HCT116 (cell line): Measurements from ENCODE around the gene SLC2A5. TPM values are rescaled to one million over a fixed set of nuclear protein-coding genes. Genes with fewer than 3 reads are reported as not detected.

Source experiments
- ATAC-seq: fragments of 200-7000 bp; cut with Tn5 transposase; 2 replicates; pipeline ENCODE4 v1.9.1; 2020; ENCODE audit warnings: mild to moderate bottlenecking, moderate library complexity
- BruUV-seq: library from RNA; stranded (reverse); fragments of 400-500 nt; replicated peaks from 2 replicates; lab custom pipeline; 2021; lab: Mats Ljungman, UMichigan
- CTCF ChIA-PET: fragments of 300-600 bp; sonication (Branson Sonifier 250); formaldehyde crosslinking; loops from one replicate; lab custom pipeline; 2021; ENCODE audit warnings: antibody characterized with exemption; lab: Charles Lee
- POLR2A ChIA-PET: fragments of 300-600, 350-600 bp; sonication (Branson Sonifier 250); formaldehyde crosslinking; loops from one replicate; lab custom pipeline; 2021; ENCODE audit warnings: antibody characterized with exemption; lab: Charles Lee
- RAD21 ChIA-PET, 2 experiments: fragments of 300-600 bp; sonication (Branson Sonifier 250); formaldehyde crosslinking; loops; one replicate each; lab custom pipeline; 2023; ENCODE audit warnings: low total read pairs in 2 of 2; ENCODE audit not compliant: uncharacterized antibody in 2 of 2, unreplicated experiment in 2 of 2, low non-redundant PET in 1 of 2; lab: Charles Lee
- DNase-seq: peaks from one replicate; pipeline ENCODE4 v3.0.0-alpha.2; 2010; ENCODE audit warnings: low read depth, low spot score
- H2AFZ ChIP-seq: fragments of 200-600 bp; shearing (Covaris generic), sonication (generic); 2 replicates; pipeline ENCODE4 v1.6.1; 2017; ENCODE audit warnings: low read depth, mixed run types, mixed read lengths, antibody characterized with exemption, low read length; ENCODE audit not compliant: poor library complexity, severe bottlenecking
- H3K27ac ChIP-seq: 2 replicates; pipeline ENCODE4 v1.5.1; 2012; ENCODE audit warnings: low read depth, low read length
- H3K27me3 ChIP-seq: fragments of 200-600 bp; sonication (generic); 2 replicates; pipeline ENCODE4 v1.6.1; 2016; ENCODE audit warnings: mixed run types, low read length, mixed read lengths; ENCODE audit not compliant: insufficient read depth
- H3K36me3 ChIP-seq, 2 experiments: fragments of 200-500 bp in 1 of 2; fragments of 200-600 bp in 1 of 2; sonication (Bioruptor generic) in 1 of 2; sonication (generic) in 1 of 2; 2 replicates each; pipeline versions ENCODE4 v1.5.1 to v1.6.1; 2014 to 2016; ENCODE audit warnings: low read length in 2 of 2, inconsistent platforms in 1 of 2, mixed read lengths in 1 of 2, mixed run types in 1 of 2; ENCODE audit not compliant: insufficient read depth in 2 of 2, control insufficient read depth in 1 of 2
- H3K4me1 ChIP-seq, 2 experiments: fragments of 200-600 bp in 1 of 2; sonication (generic) in 1 of 2; 2 replicates each; pipeline versions ENCODE4 v1.5.1 to v1.6.1; 2012 to 2017; ENCODE audit warnings: low read length in 2 of 2, inconsistent platforms in 1 of 2, mild to moderate bottlenecking in 1 of 2, mixed read lengths in 1 of 2, mixed run types in 1 of 2, moderate library complexity in 1 of 2; ENCODE audit not compliant: insufficient read depth in 2 of 2, control insufficient read depth in 1 of 2
- H3K4me2 ChIP-seq: fragments of 200-600 bp; sonication (generic); 2 replicates; pipeline ENCODE4 v1.6.1; 2017; ENCODE audit warnings: mixed run types, low read length, mixed read lengths
- H3K4me3 ChIP-seq, 2 experiments: fragments of 200-600 bp in 1 of 2; sonication (generic) in 1 of 2; replicated peaks in 1 of 2; 2 replicates each; pipeline ENCODE4 v1.5.1; 2011 to 2016; ENCODE audit warnings: low read length in 2 of 2, control low read depth in 1 of 2, low read depth in 1 of 2, mild to moderate bottlenecking in 1 of 2, mixed read lengths in 1 of 2, mixed run types in 1 of 2
- H3K79me2 ChIP-seq: fragments of 200-600 bp; sonication (generic); 2 replicates; pipeline ENCODE4 v1.6.1; 2017; ENCODE audit warnings: mild to moderate bottlenecking, mixed run types, low read length, moderate library complexity, mixed read lengths; ENCODE audit not compliant: insufficient read depth
- H3K9ac ChIP-seq: fragments of 200-600 bp; sonication (generic); 2 replicates; pipeline ENCODE4 v1.6.1; 2016; ENCODE audit warnings: low read length, mixed read lengths
- H3K9me2 ChIP-seq: fragments of 200-600 bp; sonication (generic), shearing (Covaris generic); 2 replicates; pipeline ENCODE4 v1.6.1; 2017; ENCODE audit warnings: mixed run types, mild to moderate bottlenecking, moderate library complexity; ENCODE audit not compliant: insufficient read depth
- H3K9me3 ChIP-seq, 2 experiments: fragments of 200-500 bp in 1 of 2; fragments of 200-600 bp in 1 of 2; sonication (Bioruptor generic) in 1 of 2; sonication (generic) in 1 of 2; 2 replicates each; pipeline ENCODE4 v1.6.1; 2014 to 2017; ENCODE audit warnings: low read length in 2 of 2, mixed read lengths in 2 of 2, inconsistent platforms in 1 of 2, low read depth in 1 of 2, mild to moderate bottlenecking in 1 of 2, mixed run types in 1 of 2, moderate library complexity in 1 of 2; ENCODE audit not compliant: control insufficient read depth in 1 of 2, insufficient read depth in 1 of 2
- H4K20me1 ChIP-seq: fragments of 200-600 bp; sonication (generic), shearing (Covaris generic); 2 replicates; pipeline ENCODE4 v1.6.1; 2017; ENCODE audit warnings: mixed run types, mild to moderate bottlenecking, moderate library complexity; ENCODE audit not compliant: insufficient read depth
- ATF3 ChIP-seq: IDR thresholded peaks from 2 replicates; pipeline ENCODE4 v1.6.1; 2012
- CBX3 ChIP-seq: IDR thresholded peaks from 2 replicates; pipeline ENCODE4 v1.6.1; 2012; ENCODE audit warnings: low read depth
- CEBPB ChIP-seq: IDR thresholded peaks from 2 replicates; pipeline ENCODE4 v1.6.1; 2012; ENCODE audit warnings: low read depth
- EZH2 ChIP-seq: fragments of 200-600 bp; sonication (generic); IDR thresholded peaks from 2 replicates; pipeline ENCODE4 v1.6.1; 2017; ENCODE audit warnings: antibody characterized with exemption, mixed run types
- POLR2AphosphoS5 ChIP-seq: IDR thresholded peaks from 2 replicates; pipeline ENCODE4 v1.6.1; 2011; ENCODE audit warnings: mild to moderate bottlenecking, low read depth, low read length, moderate library complexity
- RAD21 ChIP-seq: IDR thresholded peaks from 2 replicates; pipeline ENCODE4 v1.6.1; 2012; ENCODE audit warnings: low read depth, mild to moderate bottlenecking
- SP1 ChIP-seq: IDR thresholded peaks from 2 replicates; pipeline ENCODE4 v1.6.1; 2012; ENCODE audit warnings: low read depth
- YY1 ChIP-seq: IDR thresholded peaks from 2 replicates; pipeline ENCODE4 v1.6.1; 2011; ENCODE audit warnings: low read length, low read depth, moderate library complexity, mild to moderate bottlenecking; ENCODE audit not compliant: insufficient replicate concordance; ENCODE audit errors: extremely low read depth
- ZNF274 ChIP-seq: fragments of 200-500 bp; sonication (Bioruptor generic); IDR thresholded peaks from 2 replicates; pipeline ENCODE4 v1.6.1; 2014; ENCODE audit warnings: mild to moderate bottlenecking, low read depth, low read length, inconsistent platforms
- intact Hi-C: fragments of 100-400 bp; cut with micrococcal nuclease; formaldehyde crosslinking; loops from 2 replicates; pipeline ENCODE4 v1.10.0; 2022
- total RNA-seq: library from RNA; stranded (reverse); gene quantifications from one replicate; pipeline ENCODE4 v1.2.1, GENCODE V29; 2021; ENCODE audit not compliant: unreplicated experiment
- TF ChIP-seq, protein P1 (sequence below): IDR thresholded peaks from 2 replicates; pipeline ENCODE4 v1.6.1; 2012
- TF ChIP-seq, protein P2 (sequence below): IDR thresholded peaks from 2 replicates; pipeline ENCODE4 v1.6.1; 2012; ENCODE audit warnings: low read depth
- TF ChIP-seq, protein P3 (sequence below): IDR thresholded peaks from 2 replicates; pipeline ENCODE4 v1.6.1; 2011; ENCODE audit warnings: mild to moderate bottlenecking, low read length, moderate library complexity; ENCODE audit not compliant: insufficient replicate concordance; ENCODE audit errors: extremely low read depth

SLC2A5 gene
- total RNA-seq, 1 experiment from 2014 or later = not detected

DNA sequence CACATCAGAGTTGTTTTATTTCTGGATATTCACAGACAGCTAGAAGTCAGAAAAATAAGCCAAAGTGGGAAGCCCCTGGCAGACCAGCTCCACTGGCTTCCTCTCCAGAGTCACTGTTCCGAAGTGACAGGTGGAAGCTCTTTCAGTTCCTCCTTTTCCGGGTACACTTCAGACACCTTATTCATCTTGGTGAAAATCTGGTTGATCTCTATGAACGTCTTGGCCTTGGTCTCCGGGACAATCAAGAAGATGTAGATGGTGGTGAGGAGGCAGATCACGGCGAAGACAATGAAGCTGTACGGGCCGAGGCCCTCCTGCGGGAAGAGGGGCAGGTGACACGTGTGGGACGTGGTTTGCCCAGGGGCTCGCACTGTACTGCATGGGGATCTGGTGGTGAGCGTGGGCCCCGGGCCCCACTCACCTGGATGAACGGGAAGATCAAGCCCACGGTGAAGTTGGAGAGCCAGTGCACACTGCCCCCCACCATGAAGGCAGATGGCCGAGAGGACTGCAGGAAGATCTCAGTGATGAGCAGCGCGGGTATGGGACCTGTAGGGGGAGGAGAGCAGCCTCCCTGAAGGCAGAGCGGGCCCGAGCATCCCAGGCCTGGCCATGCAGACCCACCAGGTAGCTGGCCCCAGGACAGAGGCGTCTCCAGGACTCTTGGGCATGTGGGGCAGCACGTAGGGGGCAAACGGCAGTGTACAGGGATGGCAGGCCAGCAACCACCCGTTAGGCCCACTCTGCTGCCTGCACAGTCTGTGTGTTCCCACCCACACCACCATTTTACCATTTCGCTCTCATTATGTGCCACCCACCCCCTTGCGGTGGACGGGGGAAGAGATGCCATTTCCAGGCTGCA is 31.7 kb downstream of the SLC2A5 start:
- H3K79me2 ChIP-seq = no peaks in the 10 kb centered on the region
- no peak overlapping the region for H3K27ac ChIP-seq
- no peak overlapping the region for H3K9ac ChIP-seq
- no TSS peak for BruUV-seq
- TF ChIP-seq ATF3 = no peak
- no peak for TF ChIP-seq CBX3
- TF ChIP-seq POLR2AphosphoS5 = no peak
- TF ChIP-seq, protein P1, sequence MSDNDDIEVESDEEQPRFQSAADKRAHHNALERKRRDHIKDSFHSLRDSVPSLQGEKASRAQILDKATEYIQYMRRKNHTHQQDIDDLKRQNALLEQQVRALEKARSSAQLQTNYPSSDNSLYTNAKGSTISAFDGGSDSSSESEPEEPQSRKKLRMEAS = no peak
- no peak for TF ChIP-seq ZNF274
- RAD21 ChIA-PET = no interaction called here
- no peaks in the 10 kb centered on the region for H3K27me3 ChIP-seq
- CTCF ChIA-PET = interaction anchor here (1.8 kb wide), 1 partner anchor 33 kb away, joined by 4 read pairs; no protein-coding TSS in a partner anchor
- no peak overlapping the region for H2AFZ ChIP-seq
- H3K9me2 ChIP-seq = no peaks in the 10 kb centered on the region
- peaks cover 7 to 10% of the 10 kb centered on the region in 2 experiments; a peak in 2 of 4 replicates for H3K9me3 ChIP-seq
- POLR2A ChIA-PET = interaction anchor here (1.2 kb wide), 1 partner anchor 13 kb away, joined by 3 read pairs; no protein-coding TSS in a partner anchor
- H3K4me3 ChIP-seq = no peak overlapping the region
- H3K36me3 ChIP-seq = no peaks in the 10 kb centered on the region
- H3K4me2 ChIP-seq = no peak overlapping the region
- intact Hi-C loops = no loop called here
- DNase-seq (no peak), ATAC-seq (no peak)
- H3K4me1 ChIP-seq = no peaks in the 10 kb centered on the region
- no peaks in the 10 kb centered on the region for H4K20me1 ChIP-seq

DNA sequence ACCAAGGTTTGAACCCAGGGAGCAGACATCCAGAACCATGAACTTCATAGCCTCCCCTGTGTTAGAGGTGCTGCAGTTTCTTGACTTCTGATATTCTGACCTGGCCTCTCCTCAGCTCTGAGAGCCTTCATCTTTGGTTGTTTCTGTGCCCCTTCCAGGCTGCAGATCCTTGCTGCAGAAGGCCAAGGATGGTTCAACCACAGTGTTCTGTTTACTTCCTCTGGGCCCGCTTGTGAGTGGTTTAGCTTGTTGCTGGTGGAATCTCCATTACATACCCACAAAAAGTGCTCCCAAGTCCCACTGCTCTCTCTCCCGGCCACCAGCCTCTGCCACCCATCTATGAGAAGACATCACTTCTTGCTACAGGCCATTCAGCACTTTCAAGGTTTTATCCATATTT is 34.2 kb downstream of the SLC2A5 start:
- Histone ChIP-seq H3K4me1 (no peaks in the 10 kb centered on the region), H3K27ac (no peak overlapping the region), H4K20me1 (no peaks in the 10 kb centered on the region), H3K4me2 (no peak overlapping the region), H3K9me3 (peaks cover 10 to 18% of the 10 kb centered on the region in 2 experiments; a peak in 2 of 4 replicates), H3K4me3 (no peak overlapping the region), H3K9me2 (no peaks in the 10 kb centered on the region), H2AFZ (no peak overlapping the region), H3K9ac (no peak overlapping the region), H3K27me3 (no peaks in the 10 kb centered on the region), H3K79me2 (no peaks in the 10 kb centered on the region), H3K36me3 (no peaks in the 10 kb centered on the region)
- no peak for DNase-seq
- ChIA-PET CTCF (no interaction called here), RAD21 (no interaction called here), POLR2A (no interaction called here)
- BruUV-seq = no TSS peak
- intact Hi-C loops = no loop called here
- ATAC-seq = no peak
- TF ChIP-seq, protein P1 = no peak
- TF ChIP-seq, protein P2, sequence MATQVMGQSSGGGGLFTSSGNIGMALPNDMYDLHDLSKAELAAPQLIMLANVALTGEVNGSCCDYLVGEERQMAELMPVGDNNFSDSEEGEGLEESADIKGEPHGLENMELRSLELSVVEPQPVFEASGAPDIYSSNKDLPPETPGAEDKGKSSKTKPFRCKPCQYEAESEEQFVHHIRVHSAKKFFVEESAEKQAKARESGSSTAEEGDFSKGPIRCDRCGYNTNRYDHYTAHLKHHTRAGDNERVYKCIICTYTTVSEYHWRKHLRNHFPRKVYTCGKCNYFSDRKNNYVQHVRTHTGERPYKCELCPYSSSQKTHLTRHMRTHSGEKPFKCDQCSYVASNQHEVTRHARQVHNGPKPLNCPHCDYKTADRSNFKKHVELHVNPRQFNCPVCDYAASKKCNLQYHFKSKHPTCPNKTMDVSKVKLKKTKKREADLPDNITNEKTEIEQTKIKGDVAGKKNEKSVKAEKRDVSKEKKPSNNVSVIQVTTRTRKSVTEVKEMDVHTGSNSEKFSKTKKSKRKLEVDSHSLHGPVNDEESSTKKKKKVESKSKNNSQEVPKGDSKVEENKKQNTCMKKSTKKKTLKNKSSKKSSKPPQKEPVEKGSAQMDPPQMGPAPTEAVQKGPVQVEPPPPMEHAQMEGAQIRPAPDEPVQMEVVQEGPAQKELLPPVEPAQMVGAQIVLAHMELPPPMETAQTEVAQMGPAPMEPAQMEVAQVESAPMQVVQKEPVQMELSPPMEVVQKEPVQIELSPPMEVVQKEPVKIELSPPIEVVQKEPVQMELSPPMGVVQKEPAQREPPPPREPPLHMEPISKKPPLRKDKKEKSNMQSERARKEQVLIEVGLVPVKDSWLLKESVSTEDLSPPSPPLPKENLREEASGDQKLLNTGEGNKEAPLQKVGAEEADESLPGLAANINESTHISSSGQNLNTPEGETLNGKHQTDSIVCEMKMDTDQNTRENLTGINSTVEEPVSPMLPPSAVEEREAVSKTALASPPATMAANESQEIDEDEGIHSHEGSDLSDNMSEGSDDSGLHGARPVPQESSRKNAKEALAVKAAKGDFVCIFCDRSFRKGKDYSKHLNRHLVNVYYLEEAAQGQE = no peak
- no peak for TF ChIP-seq YY1
- TF ChIP-seq, protein P3, sequence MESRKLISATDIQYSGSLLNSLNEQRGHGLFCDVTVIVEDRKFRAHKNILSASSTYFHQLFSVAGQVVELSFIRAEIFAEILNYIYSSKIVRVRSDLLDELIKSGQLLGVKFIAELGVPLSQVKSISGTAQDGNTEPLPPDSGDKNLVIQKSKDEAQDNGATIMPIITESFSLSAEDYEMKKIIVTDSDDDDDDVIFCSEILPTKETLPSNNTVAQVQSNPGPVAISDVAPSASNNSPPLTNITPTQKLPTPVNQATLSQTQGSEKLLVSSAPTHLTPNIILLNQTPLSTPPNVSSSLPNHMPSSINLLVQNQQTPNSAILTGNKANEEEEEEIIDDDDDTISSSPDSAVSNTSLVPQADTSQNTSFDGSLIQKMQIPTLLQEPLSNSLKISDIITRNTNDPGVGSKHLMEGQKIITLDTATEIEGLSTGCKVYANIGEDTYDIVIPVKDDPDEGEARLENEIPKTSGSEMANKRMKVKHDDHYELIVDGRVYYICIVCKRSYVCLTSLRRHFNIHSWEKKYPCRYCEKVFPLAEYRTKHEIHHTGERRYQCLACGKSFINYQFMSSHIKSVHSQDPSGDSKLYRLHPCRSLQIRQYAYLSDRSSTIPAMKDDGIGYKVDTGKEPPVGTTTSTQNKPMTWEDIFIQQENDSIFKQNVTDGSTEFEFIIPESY = no peak
- TF ChIP-seq SP1 = no peak
- no peak for TF ChIP-seq POLR2AphosphoS5
- TF ChIP-seq EZH2 = no peak
- no peak for TF ChIP-seq RAD21
- TF ChIP-seq CEBPB = no peak
